ENCODE data around the gene ILDR2.

The ILDR2 gene

DNA sequence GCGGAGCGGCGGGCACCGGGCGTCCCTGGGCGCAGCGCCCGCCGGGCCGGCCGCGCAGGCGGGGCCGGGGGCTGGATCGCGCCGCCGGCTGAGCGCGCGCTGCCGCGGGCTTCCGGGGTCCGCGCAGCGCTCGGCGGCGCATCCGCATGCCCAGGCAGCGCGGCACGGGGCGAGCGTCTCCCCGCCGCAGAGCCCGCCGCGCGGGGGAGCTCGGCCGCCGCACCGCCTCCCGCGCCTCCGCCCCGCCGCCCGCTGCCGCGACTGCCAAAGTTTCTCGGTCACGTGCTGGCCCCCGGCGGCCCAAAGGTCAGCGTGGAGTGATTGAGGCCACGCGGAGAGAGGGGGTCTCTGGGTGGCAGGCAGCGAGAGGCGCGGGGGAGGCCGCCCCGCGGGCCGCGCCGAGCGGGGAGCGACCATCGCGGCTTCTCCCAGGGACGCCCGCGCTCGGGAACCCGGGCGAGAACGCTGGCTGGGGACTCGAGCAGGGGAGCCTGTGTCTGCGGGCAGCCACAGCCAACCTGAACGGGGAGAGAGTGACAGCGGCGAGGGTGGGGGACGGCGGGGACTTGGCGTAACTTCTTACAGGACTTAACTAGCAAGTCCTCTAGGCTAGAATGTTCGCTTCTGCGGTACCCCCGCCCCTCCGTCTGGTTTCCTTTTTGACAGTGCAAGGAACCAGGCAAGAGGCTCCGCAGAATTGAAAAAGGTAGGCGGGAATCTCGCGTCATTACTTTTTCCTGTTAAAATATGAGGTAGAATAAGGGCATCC, at the start of gene ILDR2:
Gene ILDR2 (minus strand): TSS at position 180 of the 769 bp plus-strand sequence. CDS start 272 bp downstream, outside the sequence.
- peak; percentile 39 for DNase-seq (ENCODE audit: low read depth)

GRCh38 chr1:167022384-167022783, 47.0 kb upstream of the ILDR2 start:
- no peak for DNase-seq (ENCODE audit: low read depth)

DNA sequence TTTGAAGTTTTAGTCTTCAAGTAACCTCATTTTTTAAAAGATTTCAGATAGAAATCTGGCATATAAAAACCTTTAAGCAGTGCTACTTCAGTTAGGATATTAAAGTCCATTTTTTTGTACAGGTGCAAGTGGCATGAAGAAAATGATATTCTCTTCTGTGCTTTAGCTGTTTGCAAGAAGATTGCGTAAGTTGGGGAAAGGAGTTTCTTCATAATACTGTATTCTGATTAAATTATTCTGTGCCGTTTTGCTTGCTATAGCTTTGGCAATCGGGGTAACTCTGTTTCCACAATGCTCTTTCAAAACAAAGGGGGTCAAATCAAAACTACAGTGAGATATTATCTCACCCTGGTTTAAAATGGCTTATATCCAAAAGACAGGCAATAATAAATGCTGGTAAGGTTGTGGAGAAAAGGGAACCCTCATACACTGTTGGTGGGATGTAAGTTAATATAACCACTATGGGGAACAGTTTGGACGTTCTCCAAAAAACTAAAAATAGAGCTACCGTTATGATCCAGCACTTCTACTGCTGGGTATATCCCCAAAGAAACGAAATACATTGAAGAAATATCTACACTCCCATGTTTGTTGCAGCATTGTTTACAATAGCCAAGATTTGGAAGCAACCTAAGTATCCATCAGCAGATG, 40.9 kb upstream of the ILDR2 start:
- DNase-seq (ENCODE audit: low read depth): no peak

- DNase-seq (ENCODE audit: low read depth): no peak
These were observed 38.0 kb upstream of the ILDR2 start for GRCh38 chr1:167013108-167013929.

- DNase-seq (ENCODE audit: low read depth): no peak
These were observed 37.2 kb upstream of the ILDR2 start for GRCh38 chr1:167012570-167012969.

DNA sequence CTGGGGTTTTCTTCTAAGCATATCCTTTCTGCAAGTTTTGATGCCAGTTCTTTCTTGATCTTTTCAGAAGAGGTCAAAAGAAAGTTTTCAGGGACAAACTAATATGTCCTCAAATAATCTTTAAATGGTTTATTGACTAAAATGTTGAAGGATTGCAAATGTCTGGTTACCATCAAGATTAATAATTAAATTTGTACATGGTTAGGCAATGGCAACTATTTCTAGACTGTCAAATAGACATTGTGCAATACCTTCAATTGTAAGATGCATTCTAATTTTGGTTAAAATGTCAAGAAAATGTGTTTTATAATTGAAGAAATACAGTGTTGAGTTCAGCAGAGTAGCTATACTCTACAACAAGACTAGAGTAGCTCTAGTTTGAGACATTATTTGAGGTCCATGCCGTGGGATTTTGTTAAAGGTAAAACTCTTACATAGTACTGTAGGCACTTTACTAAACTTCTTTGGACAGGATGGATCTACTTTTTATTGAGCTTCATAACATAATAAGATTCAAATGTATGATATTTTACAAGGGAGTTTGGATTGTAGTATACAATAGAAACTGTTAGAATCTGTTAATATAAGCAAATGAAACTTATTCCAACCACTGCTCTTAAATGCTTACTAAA, 36.3 kb upstream of the ILDR2 start:
- DNase-seq (ENCODE audit: low read depth): no peak

DNA sequence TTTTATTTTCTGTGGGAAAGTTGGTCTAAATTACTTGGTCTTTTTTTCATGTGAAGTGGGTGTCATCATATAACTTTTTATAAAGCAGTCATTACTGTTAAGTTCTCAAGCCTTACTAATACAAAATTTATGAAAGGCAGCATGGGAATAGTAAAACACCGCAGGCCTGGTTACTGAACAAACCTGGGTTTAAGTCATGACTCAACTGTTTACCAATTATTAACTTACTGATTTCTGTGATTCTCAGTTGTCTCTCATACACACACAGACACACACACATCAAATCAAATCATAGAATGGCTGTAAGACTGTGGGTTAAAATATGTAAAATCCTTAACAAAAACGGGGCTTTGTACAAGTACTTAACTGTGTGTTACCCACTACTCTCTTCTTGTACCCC, 28.4 kb upstream of the ILDR2 start:
- no peak for DNase-seq (ENCODE audit: low read depth)

DNA sequence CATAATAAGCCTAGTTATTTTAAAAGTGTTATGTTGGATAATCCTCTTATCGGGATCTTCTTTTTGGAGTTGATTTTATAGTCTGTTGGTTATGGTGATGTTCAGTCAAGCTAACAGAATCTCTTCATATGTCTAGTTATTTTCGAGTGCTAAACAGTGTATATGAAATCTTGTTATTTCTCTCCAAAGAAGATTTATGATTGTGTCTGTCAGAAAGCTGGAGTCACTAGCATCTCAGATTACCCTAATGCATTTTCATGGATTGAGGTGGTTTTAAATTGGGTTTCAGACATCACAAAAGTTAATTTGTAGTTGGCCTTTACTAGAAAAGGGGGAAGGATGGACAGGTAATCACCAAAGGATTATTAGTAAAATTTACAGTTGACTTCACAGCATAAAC, 27.0 kb upstream of the ILDR2 start:
- DNase-seq (ENCODE audit: low read depth): no peak

- no peak for DNase-seq (ENCODE audit: low read depth)
These were observed 25.2 kb upstream of the ILDR2 start for GRCh38 chr1:167000546-167000945.

GRCh38 chr1:166999500-167000055, 24.2 kb upstream of the ILDR2 start:
- no peak for DNase-seq (ENCODE audit: low read depth)

DNA sequence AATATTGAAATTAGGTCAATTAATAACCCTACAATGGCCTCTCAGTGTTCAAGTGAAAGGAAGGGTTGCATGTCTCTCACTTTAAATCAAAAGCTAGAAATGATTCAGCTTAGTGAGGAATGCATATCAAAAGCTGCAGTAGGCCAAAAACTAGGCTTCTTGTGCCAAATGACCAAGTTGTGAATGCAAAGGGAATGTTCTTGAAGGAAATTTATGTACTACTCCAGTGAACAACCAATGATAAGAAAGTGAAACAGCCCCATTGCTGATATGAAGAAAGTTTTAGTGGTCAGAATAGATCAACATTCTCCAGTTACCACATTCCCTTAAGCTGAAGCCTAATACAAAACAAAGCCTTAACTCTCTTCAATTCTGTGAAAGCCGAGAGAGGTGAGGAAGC, 23.7 kb upstream of the ILDR2 start:
- no peak for DNase-seq (ENCODE audit: low read depth)

GRCh38 chr1:166988974-166989515, 13.7 kb upstream of the ILDR2 start, which contains the start of gene MAEL:
Gene MAEL, plus strand, starts transcription at chr1:166989280. Its CDS starts 73 bp downstream, at chr1:166989353.
- DNase-seq (ENCODE audit: low read depth): no peak

GRCh38 chr1:166981589-166981988, 6.2 kb upstream of the ILDR2 start:
- DNase-seq (ENCODE audit: low read depth): no peak

- DNase-seq (ENCODE audit: low read depth): no peak
These were observed 5.5 kb upstream of the ILDR2 start for GRCh38 chr1:166980818-166981217.

DNA sequence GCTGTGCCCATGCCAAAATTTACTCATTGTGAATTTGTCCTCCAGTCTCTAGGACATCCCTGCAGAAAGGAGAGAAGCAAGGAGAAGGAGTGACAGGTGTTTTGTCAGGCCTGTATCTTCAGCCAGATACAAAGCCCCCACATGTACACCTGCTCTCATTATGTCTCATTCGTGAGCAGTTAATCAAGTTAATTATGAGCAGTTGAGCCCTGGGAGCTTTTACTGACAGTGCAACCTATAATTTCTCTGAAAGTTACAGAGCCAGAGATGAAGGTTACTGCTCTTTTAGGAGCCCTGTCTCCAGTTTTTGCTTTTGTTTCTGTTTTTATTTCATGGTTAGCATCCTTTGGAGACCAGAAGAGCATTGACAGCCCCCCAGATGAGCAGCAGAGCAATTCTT, 5.0 kb upstream of the ILDR2 start:
- DNase-seq (ENCODE audit: low read depth): no peak

DNA sequence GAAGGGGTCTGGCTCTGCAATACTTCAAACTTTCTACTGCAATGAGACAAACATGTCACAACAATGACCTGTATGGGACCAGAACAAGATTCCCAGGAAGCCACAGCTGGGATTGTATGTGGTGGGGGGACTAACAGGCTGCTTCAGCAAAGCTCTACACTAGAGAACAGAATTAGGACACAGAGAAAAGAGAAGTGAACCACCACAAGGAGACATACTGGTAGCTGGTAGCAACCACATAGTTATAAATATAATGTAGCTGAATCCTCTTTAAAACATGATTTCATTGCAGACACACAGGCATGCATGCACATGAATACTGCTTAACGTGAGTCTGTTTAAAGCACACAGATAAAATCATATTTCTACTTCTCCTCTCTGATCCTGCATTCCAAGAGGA, 3.5 kb upstream of the ILDR2 start:
- no peak for DNase-seq (ENCODE audit: low read depth)

DNA sequence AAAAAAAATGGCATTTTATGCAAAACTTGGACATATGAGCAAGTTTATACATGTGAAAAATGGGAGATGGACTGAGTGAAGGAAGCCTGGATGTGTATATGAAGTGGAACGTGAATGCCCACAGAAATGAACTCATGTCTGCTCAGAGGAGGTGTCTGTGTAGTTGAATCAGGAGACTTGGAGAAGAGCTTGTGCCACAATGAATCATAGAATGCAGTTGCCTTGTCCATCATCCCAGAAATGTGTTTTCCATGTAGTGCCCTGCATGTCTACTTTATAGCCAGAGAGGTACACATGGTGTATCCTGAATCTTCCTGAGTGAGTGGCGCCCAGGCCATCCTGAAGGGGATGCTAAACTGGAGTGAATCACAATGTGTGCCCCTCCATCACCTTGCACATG, 2.6 kb upstream of the ILDR2 start:
- DNase-seq (ENCODE audit: low read depth): no peak

DNA sequence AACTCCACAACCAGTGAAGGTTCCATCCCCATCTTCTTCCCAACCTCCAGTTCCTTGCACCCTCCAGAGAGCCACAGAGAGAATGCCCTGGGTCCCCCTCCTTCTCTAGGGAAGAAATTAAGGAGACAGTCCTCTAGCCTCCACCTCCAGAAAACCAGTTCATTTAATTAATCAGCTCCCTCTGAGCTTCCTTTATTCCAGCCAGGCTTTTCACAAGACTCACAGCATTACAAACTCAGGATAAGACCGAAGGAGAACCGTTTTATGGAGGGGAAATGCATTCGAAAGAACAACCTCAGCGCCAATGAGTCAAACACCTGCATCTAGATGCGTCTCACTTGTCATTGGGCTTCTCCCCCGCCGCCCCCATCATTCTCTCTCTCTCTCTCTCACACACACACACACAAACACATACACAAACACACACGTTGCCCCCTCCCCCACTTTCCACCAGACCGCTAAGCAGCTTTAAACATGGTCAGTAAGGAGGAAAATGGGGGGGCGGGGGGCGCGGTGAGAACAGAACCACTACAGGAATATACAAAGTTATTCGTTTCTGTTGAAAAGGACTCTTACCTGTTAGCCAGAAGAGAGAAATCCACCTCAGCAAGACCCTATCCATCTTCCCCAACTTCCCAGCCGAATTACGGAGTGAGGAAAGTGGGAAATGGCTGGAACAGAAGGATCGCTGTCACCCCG, 544 bp downstream of the ILDR2 start:
- DNase-seq (ENCODE audit: low read depth): peak; percentile 38

GRCh38 chr1:166972826-166973225, 2.5 kb downstream of the ILDR2 start:
- DNase-seq (ENCODE audit: low read depth): no peak

DNA sequence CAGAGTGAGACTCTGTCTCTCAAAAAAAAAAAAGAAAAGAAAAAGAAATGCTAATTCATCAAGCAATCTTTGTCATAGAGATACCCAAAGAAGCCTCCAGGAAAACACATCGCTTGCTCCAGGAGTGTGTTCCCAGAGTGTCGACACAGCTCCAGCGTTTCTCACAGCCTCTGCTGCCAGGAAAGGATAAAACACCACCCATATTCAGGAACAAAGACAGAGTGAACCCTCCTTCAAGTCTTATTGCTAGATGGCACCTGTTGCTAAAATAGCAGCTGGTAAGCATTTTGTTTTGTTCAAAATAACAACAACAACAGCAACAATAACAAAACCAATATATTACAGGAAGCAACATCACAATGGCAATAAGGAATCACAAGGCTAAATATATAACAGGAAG, 3.1 kb downstream of the ILDR2 start:
- no peak for DNase-seq (ENCODE audit: low read depth)

DNA sequence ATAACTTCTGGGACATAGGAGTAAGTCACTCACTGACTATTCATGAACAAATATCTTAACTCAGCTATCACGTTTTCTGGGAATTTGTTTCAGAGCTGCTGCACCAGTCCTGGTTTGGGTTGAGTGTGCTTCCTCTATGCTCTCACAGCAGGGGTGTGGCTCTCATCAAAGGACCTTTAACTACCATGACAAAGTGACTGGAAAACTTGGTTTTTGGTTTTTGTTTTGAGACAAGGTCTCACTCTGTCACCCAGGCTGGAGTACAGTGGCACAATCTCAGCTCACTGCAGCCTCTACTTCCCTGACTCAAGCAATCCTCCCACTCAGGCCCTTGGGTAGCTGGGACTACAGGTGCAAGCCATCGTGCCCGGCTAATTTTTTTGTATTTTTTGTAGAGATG, 4.1 kb downstream of the ILDR2 start:
- DNase-seq (ENCODE audit: low read depth): no peak
